Left ventricle myocardium inferior (tissue), 1 donor: Measurements from ENCODE around the gene SPATS1. TPM values are rescaled to one million over a fixed set of nuclear protein-coding genes. Genes with fewer than 3 reads are reported as not detected.

Experiments used
- DNase-seq: peaks from one replicate; pipeline ENCODE4 v3.0.0-alpha.2; 2020
- H3K27ac ChIP-seq: fragments of 200-600 bp; replicated peaks from 2 replicates; pipeline ENCODE4 v1.8.0; 2021
- H3K27me3 ChIP-seq: fragments of 200-600 bp; 2 replicates; pipeline ENCODE4 v1.8.0; 2021; ENCODE audit warnings: low read depth
- H3K36me3 ChIP-seq: fragments of 200-600 bp; 2 replicates; pipeline ENCODE4 v1.8.0; 2021
- H3K4me1 ChIP-seq: fragments of 200-600 bp; 2 replicates; pipeline ENCODE4 v1.8.0; 2021
- H3K4me3 ChIP-seq: fragments of 200-600 bp; 2 replicates; pipeline ENCODE4 v1.8.0; 2021; ENCODE audit warnings: mild to moderate bottlenecking, moderate library complexity
- H3K9me3 ChIP-seq: fragments of 200-600 bp; replicated peaks from 2 replicates; pipeline ENCODE4 v1.8.0; 2021
- CTCF ChIP-seq: fragments of 200-600 bp; IDR thresholded peaks from 2 replicates; pipeline ENCODE4 v1.8.0; 2021; ENCODE audit warnings: antibody characterized with exemption, mild to moderate bottlenecking, borderline replicate concordance
- intact Hi-C: fragments of 100-400 bp; cut with micrococcal nuclease; formaldehyde crosslinking; loops from one replicate; pipeline ENCODE4 v1.11.0; 2022
- total RNA-seq: library from RNA; stranded (reverse); fragmentation: NEBNext Ultra II Directional; extraction: Animal tissue kit (Norgen Biotek cat#: 25700); gene quantifications from one replicate; pipeline ENCODE4 v1.2.1, GENCODE V29; 2021
- donor health status: DM: no; HTN: yes; CAD: no; lungs with severe emphysema.

The SPATS1 gene
- total RNA-seq, 1 donor from 2014 or later = not detected

GRCh38 chr6:44298055-44298803, 44.2 kb upstream of the SPATS1 start:
- intact Hi-C loops = no loop called here
- TF ChIP-seq CTCF = no peak

GRCh38 chr6:44298864-44299263, 43.6 kb upstream of the SPATS1 start:
- intact Hi-C loops = no loop called here
- Histone ChIP-seq H3K4me3 (no peak overlapping the region), H3K27me3 (peaks cover 42% of the 10 kb centered on the region), H3K36me3 (peaks cover 38% of the 10 kb centered on the region), H3K27ac (no peak overlapping the region), H3K9me3 (no peaks in the 10 kb centered on the region), H3K4me1 (peaks cover 15% of the 10 kb centered on the region)
- no peak for DNase-seq
- no peak for TF ChIP-seq CTCF

More at GRCh38 chr6:44298055-44298803, 44.2 kb upstream of the SPATS1 start:
- Histone ChIP-seq H3K9me3 (no peaks in the 10 kb centered on the region), H3K4me3 (peak overlapping the region; percentile 70), H3K4me1 (peaks cover 15% of the 10 kb centered on the region), H3K36me3 (peaks cover 31% of the 10 kb centered on the region), H3K27me3 (peaks cover 49% of the 10 kb centered on the region), H3K27ac (no peak overlapping the region)
- no peak for DNase-seq

- intact Hi-C loops = no loop called here
- no peak overlapping the region for H3K4me3 ChIP-seq
- no peaks in the 10 kb centered on the region for H3K9me3 ChIP-seq
- H3K27ac ChIP-seq = no peak overlapping the region
- no peak for TF ChIP-seq CTCF
- H3K36me3 ChIP-seq = peaks cover 53% of the 10 kb centered on the region
- peaks cover 15% of the 10 kb centered on the region for H3K4me1 ChIP-seq
- DNase-seq = no peak
- peaks cover 27% of the 10 kb centered on the region for H3K27me3 ChIP-seq
Measured at GRCh38 chr6:44300292-44300823, 42.1 kb upstream of the SPATS1 start.

- intact Hi-C loops = no loop called here
- no peak for DNase-seq
- no peaks in the 10 kb centered on the region for H3K9me3 ChIP-seq
- no peak overlapping the region for H3K27ac ChIP-seq
- H3K27me3 ChIP-seq = peaks cover 20% of the 10 kb centered on the region
- peaks cover 60% of the 10 kb centered on the region for H3K36me3 ChIP-seq
- TF ChIP-seq CTCF = no peak
- peaks cover 15% of the 10 kb centered on the region for H3K4me1 ChIP-seq
- H3K4me3 ChIP-seq = no peak overlapping the region
Measured at GRCh38 chr6:44301106-44301505, 41.3 kb upstream of the SPATS1 start.

GRCh38 chr6:44301782-44302564, 40.5 kb upstream of the SPATS1 start:
- Histone ChIP-seq H3K36me3 (peaks cover 69% of the 10 kb centered on the region), H3K9me3 (no peaks in the 10 kb centered on the region), H3K27me3 (peaks cover 11% of the 10 kb centered on the region), H3K4me3 (no peak overlapping the region), H3K4me1 (peaks cover 12% of the 10 kb centered on the region), H3K27ac (no peak overlapping the region)
- no peak for TF ChIP-seq CTCF
- intact Hi-C loops = no loop called here
- no peak for DNase-seq
